ENCODE results near the gene GPA33.

The GPA33 gene

GRCh38 chr1:167090314-167090942, at the start of gene GPA33:
TSS of gene GPA33 (minus strand) at chr1:167090377. CDS start at chr1:167090287, 90 bp downstream.
- DNase-seq (ENCODE audit: low spot score), result no peak

- DNase-seq (ENCODE audit: low spot score), result no peak
These were observed 48.5 kb upstream of the GPA33 start for GRCh38 chr1:167138703-167139102.

- no peak for DNase-seq (ENCODE audit: low spot score)
These were observed 47.8 kb upstream of the GPA33 start for GRCh38 chr1:167137793-167138510.

- no peak for DNase-seq (ENCODE audit: low spot score)
These were observed 47.2 kb upstream of the GPA33 start for GRCh38 chr1:167137332-167137781.

- no peak for DNase-seq (ENCODE audit: low spot score)
These were observed 46.6 kb upstream of the GPA33 start for GRCh38 chr1:167136806-167137205.

- DNase-seq (ENCODE audit: low spot score), result no peak
These were observed 46.0 kb upstream of the GPA33 start for GRCh38 chr1:167136191-167136614.

GRCh38 chr1:167135281-167135840, 45.2 kb upstream of the GPA33 start:
- DNase-seq (ENCODE audit: low spot score), result no peak

GRCh38 chr1:167132301-167133010, 42.3 kb upstream of the GPA33 start:
- no peak for DNase-seq (ENCODE audit: low spot score)

GRCh38 chr1:167130829-167131510, 40.8 kb upstream of the GPA33 start:
- DNase-seq (ENCODE audit: low spot score), result no peak

GRCh38 chr1:167128261-167129227, 38.4 kb upstream of the GPA33 start:
- DNase-seq (ENCODE audit: low spot score), result no peak

- no peak for DNase-seq (ENCODE audit: low spot score)
These were observed 37.5 kb upstream of the GPA33 start for GRCh38 chr1:167127661-167128060.

- DNase-seq (ENCODE audit: low spot score), result no peak
These were observed 37.1 kb upstream of the GPA33 start for GRCh38 chr1:167127236-167127635.

GRCh38 chr1:167126811-167127210, 36.6 kb upstream of the GPA33 start:
- DNase-seq (ENCODE audit: low spot score), result no peak

GRCh38 chr1:167126317-167126716, 36.1 kb upstream of the GPA33 start:
- no peak for DNase-seq (ENCODE audit: low spot score)

GRCh38 chr1:167122568-167122967, 32.4 kb upstream of the GPA33 start:
- DNase-seq (ENCODE audit: low spot score), result no peak

- DNase-seq (ENCODE audit: low spot score), result no peak
These were observed 31.9 kb upstream of the GPA33 start for GRCh38 chr1:167122121-167122480.

- DNase-seq (ENCODE audit: low spot score), result no peak
These were observed 31.4 kb upstream of the GPA33 start for GRCh38 chr1:167121375-167122120.

GRCh38 chr1:167120899-167121298, 30.7 kb upstream of the GPA33 start:
- no peak for DNase-seq (ENCODE audit: low spot score)

GRCh38 chr1:167119696-167120095, 29.5 kb upstream of the GPA33 start:
- DNase-seq (ENCODE audit: low spot score), result no peak

- DNase-seq (ENCODE audit: low spot score), result no peak
These were observed 28.0 kb upstream of the GPA33 start for GRCh38 chr1:167118188-167118587.
